K562 (cell line): Measurements from ENCODE around the gene HDLBP. TPM values are rescaled to one million over a fixed set of nuclear protein-coding genes. Genes with fewer than 3 reads are reported as not detected.

Source experiments
- ARID4B ChIP-seq: sonication (generic); formaldehyde crosslinking; IDR thresholded peaks from 2 replicates; pipeline ENCODE4 v1.8.0; 2022; ENCODE audit warnings: mild to moderate bottlenecking, missing genetic modification reagents
- CTBP1 ChIP-seq: fragments of 450-650 bp; IDR thresholded peaks from 2 replicates; pipeline ENCODE4 v1.6.1; 2016; ENCODE audit warnings: borderline replicate concordance
- E2F5 ChIP-seq: sonication (generic); formaldehyde crosslinking; IDR thresholded peaks from 2 replicates; pipeline ENCODE4 v1.8.0; 2022; ENCODE audit warnings: mild to moderate bottlenecking, missing genetic modification reagents
- HBP1 ChIP-seq: fragments of 450-650 bp; formaldehyde crosslinking; IDR thresholded peaks from 2 replicates; pipeline ENCODE4 v1.4.0; 2022; ENCODE audit warnings: missing genetic modification characterization
- SMARCA4 ChIP-seq: fragments of 450-650 bp; IDR thresholded peaks from 2 replicates; pipeline ENCODE4 v1.6.1; 2016
- polyA plus RNA-seq, 8 experiments: library from polyadenylated mRNA; depleted of rRNA in 4 of 8; stranded (reverse) in 5 of 8; unstranded in 3 of 8; fragments of >200 nt; fragmentation: Nextera tagmentation in 2 of 8; fragmentation: Illumina TruSeq in 1 of 8; extraction: Ambion mirVana in 2 of 8; extraction: Trizol in 1 of 8; gene quantifications; 2 replicates each; pipeline versions ENCODE4 v1.2.1 to v1.2.3, GENCODE V29; 2011 to 2014; ENCODE audit warnings: inconsistent platforms in 1 of 8, missing spikeins in 1 of 8
- total RNA-seq, 7 experiments: library from RNA; depleted of rRNA in 6 of 7; stranded (reverse); fragments of >200 nt in 6 of 7; fragmentation: Illumina TruSeq in 2 of 7; extraction: Trizol in 2 of 7; gene quantifications; 2 replicates each; pipeline versions ENCODE4 v1.2.1 to v1.2.3, GENCODE V29; 2011 to 2021; ENCODE audit warnings: low replicate concordance in 1 of 7

The HDLBP gene
- total and polyA plus RNA-seq, 9 of the 15 experiments (the other 6 are each of a cell fraction or from before 2014, with no cell fraction given) = 24.4 to 378 (median 146) TPM

- no peak for TF ChIP-seq ARID4B
- no peak for TF ChIP-seq SMARCA4
- TF ChIP-seq CTBP1 = no peak
- no peak for TF ChIP-seq HBP1
- no peak for TF ChIP-seq E2F5
Measured at GRCh38 chr2:241204490-241204889, 111.0 kb downstream of the HDLBP start (continued).
